GM19397 (cell line): Measurements from ENCODE around the gene IMMP1L.
"Not testable (repeated sequence)": the region's sequence is repeated elsewhere in the genome, so short reads cannot be mapped to it uniquely, and the experiment has no call there.

Source experiments
- ATAC-seq: cut with Tn5 transposase; IDR thresholded peaks from one replicate; pipeline ENCODE4 v1.9.1; 2021; ENCODE audit warnings: mild to moderate bottlenecking, moderate library complexity; ENCODE audit not compliant: unreplicated experiment

The IMMP1L gene, protein sequence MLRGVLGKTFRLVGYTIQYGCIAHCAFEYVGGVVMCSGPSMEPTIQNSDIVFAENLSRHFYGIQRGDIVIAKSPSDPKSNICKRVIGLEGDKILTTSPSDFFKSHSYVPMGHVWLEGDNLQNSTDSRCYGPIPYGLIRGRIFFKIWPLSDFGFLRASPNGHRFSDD

DNA sequence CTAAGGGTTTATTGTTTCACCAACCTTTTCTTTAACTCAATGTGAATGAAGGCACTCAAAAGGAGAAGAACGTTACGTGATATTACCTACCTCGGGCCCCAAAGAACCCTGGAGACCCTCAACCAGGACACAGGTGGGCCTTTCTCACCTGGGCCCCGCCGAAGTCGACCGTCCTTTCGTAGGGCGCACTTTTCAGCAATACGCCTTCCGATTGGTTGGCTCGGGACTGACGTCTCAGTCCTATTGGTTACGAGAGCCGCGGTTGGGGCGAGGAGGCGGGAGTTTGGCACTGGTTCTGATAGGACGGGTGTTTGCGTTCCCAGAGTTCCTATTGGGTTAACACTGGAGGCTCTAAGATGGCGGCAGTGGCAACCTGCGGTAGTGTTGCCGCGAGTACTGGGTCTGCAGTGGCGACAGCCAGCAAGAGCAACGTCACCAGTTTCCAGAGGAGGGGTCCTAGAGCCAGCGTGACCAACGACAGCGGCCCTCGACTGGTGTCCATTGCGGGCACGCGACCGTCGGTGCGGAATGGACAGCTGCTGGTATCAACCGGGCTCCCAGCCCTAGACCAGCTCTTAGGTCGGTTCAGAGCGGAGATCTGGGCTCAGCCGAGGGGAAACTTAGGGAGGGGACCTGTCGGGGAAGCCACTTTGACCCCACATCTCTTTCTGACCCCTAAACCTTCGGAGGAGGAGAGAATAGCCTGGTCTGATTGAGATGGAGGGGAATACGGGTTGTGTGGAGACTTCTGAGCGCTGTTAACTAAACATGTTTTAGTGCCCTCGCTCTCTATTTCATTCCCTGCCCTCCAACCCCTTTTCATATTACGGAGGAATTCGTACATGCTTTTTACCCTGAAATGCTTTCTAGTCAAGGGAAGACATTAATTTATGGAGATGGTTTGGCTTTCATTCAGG lies at the start of gene IMMP1L, which contains the start of gene ELP4:
Gene IMMP1L, minus strand, starts transcription at position 194 of the 917 bp plus-strand sequence. CDS start 46,346 bp downstream, outside the sequence.
Gene ELP4, plus strand, starts transcription at position 339 of the 917 bp plus-strand sequence. Its CDS starts 18 bp downstream, at position 357.
- peak; percentile 100 for ATAC-seq

DNA sequence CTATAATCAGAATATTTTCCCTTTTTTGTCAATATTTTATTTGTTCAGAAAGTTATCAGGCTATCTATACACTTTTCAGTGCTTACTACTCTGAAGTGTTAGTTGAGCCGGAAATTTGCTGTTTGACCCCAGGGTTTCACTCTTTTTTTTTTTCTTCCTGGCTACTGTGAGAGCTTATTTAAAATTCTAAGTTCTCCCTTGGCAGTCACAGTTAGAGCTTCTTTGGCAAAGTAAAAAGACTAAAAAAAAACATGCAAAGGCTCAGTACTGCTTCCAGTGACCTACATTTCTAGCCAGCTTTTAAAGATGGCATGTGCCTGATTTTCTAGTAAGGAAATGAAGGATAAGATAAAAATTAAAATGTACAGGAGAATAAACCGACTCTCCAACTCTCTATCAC lies 48.6 kb upstream of the IMMP1L start:
- ATAC-seq: no peak

DNA sequence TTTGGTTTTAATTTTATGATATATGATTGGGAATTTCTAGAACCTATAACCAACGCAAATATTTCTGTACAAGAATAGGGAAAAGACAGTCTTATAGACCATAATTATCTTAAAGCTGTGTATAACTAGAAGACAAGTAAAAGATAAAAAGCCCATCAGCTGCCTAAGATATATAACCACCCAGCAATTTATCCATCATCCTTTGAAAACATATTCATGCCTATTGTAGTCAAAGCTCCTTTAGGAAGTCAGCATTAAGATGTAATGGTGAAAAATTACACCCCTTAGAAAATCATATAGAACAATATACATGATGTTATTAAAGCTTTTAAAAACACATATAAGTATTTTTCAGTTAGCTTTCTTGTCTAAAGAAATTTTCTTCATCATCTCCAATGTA lies 46.5 kb upstream of the IMMP1L start:
- no peak for ATAC-seq

DNA sequence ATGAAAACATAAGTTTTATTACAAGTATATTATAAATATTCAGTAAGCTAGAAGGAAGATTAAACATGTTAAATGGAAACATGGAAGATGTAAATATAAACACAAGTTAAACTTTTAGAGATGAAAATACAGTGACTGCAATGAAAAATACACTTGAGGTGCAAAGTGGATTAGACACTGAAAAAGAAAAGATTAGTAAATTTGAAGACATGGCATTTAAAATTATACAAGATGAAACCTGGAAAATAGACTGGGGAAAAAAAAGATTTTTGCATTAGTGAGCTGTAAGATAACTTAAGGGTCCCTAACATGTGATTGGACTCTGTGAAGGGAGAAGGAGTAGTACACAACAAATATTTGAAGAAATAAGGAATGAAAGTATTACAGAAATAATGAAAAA lies 33.4 kb upstream of the IMMP1L start:
- ATAC-seq: no peak

DNA sequence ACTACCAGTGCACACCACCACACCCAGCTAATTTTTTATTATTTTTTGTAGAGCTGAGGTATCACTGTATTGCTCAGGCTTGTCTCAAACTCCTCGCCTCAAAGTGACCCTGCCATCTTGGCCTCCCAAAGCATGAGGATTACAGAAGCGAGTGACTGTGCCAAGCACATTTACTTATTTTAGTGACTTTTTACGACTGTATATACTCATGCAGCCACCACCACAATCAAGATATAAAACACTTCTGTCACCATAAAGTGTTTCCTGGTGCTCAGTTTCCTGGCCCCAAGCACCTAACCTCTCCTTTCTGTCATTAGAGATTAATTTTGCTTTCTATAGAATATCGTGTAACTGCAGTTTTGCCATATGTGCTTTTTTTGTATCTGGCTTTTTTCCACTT lies 26.1 kb upstream of the IMMP1L start:
- ATAC-seq: no peak

DNA sequence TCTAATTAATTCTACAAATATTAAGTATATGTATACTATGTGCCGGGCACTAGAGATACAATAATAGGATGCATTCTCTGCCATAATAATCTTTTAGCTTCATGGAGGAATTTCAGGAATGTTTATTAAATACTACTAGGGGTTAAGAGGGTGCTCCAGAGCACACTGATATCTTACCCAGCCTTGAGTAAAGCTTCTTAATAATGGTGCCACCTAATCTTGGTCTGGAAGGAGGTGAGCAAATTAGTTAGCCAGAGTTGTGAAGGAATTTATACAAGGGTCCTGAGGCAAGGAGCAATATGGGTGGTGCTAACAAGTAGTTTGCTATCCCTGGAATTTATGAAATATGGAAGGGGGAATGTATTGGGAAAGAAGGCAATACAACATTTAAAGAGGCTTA lies 21.9 kb upstream of the IMMP1L start:
- no peak for ATAC-seq

DNA sequence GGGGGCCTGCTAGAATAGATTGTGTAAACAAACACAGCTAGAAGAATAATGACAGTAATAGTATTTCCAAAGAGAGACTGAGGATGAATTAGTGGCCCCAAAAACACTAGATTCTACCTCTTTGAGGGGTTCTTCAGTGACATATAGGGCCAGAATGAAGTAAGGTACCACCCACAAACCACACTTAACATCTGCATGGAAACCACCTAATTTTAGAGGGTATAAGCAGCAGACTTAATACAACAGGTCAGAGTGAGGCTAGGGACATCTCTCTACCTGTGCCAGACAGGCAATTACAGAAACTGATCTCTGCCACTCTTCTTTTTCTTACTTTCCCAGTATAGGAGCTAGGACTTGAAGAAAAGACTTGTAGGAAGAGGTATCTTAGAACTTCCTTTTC lies 20.3 kb upstream of the IMMP1L start:
- ATAC-seq: peak; percentile 68

DNA sequence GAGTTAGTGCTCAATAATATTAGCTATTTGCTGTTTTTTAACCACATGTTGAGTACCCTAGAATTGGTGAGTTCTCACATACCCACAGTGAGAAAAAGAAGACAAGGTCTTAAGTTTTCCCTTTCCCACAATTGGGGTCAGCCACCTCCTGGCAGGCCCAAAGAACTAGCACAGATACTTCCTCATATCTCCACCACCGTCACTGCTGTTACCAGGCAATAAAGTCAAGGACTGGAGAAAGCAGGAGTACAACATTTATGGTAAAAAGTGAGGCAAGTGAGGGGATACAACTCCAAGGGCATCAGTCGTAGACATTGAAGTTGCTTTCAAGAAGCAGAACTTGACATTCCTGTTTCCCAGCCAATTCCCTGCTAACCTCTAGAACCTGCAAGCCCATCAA lies 19.8 kb upstream of the IMMP1L start:
- no peak for ATAC-seq

DNA sequence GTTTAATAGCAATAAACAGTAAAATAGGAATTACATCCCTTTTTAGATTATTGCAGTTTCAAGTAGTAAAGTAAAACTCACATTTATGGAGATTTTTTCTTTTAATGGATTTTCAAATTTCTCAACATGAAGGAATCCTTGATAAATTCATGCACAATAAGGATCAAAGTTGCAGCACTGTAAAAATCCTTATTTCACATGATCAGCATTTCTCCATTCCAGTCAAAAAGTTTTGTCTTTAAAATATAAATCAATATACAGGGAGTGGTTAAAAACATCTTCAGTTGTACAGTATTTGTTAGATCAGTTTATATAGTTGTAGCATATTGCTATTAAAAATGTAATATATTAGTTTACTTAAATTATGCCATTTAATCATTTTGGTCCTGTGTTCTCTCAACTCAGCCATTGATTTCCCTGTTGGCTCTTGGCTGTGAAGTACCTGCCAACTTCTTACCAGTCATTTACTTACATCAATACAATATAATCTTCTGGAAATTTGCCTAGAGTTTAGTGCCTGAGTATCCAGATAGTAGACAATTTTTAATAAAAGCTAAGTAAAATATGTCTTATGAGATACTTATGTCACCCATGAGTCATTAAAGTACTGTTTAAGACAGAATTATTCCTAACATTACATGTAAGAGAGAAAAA lies 12.2 kb upstream of the IMMP1L start:
- ATAC-seq: no peak

DNA sequence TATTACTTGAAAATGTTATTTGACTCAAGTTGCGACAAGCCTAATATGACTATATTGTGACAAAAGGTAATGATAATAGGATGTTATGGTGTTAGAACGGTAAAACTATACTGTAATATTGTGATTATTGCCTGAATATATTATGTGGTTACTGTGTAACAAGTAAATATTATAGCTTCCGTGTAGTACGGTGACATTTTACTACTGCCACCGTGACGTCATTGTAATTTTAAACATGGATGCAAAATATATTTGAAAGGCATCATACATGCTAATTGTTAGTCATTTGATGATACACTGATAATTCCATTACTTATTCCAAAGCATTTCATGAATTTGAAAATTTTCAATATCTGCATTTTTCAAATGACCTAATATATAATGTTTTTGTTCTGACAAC lies 2.7 kb upstream of the IMMP1L start:
- ATAC-seq: no peak

DNA sequence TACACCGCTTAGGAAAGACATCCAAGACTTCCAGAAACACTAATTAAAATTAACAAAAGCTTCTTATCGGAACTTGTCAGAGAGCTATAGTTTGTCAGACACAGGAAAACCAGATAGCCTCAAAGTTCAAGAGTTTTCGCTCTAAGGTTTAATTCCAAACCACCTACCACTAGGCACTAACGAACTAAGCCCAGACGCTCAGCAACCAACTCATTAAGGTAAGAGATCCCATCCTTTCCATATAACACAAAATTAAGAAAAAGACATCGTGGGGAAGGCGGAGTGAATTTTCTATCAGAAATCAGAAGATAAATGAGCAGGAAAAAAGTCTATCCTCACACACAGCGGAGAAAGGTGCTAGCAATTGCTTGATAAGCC lies 382 bp downstream of the IMMP1L start:
- peak; percentile 7 for ATAC-seq

DNA sequence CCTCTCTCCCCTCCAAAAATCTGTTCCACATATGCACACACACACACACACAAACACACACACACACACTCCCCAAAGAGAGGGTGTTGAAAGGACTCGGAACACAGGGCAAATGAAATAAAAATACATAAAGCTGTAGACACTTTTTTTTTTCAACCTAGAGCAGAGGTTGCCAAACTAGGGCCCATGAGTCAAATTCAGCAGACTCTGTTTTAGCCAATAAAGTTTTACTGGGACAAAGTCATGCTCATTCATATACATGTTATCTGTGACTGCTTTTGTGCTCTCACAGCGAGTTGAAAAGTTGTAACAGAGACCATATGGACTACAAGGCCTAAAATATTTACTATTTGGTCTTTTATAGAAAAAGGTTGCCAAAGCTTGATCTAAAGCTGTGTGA lies 8.9 kb downstream of the IMMP1L start:
- no peak for ATAC-seq

DNA sequence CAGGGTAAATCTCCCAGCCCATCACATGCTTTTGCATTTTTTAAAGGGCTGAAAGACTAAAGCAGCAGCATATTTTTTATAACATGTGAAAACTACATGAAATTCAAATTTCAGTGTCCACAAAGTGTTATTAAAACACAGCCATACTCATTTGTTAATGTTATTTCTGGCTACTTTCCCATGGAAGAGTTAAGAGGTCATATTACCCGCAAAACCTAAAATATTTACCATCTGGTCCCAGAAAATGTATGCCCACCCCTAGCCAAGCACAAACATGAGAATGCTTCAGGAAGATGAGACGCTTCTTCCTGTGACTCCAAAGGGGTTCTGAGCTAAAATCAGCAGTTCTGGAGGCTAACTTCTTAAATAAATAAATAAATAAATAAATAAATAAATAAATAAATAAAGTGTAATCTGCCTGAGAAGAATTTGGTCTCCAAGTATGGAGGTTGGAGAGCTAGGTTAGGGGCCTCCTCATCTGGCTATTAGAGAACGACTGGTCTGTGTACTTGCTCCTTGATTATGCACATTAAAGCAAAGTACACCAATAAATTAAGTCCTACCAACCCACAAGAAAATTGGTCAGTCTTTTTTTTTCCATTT lies 9.7 kb downstream of the IMMP1L start:
- ATAC-seq: no peak

DNA sequence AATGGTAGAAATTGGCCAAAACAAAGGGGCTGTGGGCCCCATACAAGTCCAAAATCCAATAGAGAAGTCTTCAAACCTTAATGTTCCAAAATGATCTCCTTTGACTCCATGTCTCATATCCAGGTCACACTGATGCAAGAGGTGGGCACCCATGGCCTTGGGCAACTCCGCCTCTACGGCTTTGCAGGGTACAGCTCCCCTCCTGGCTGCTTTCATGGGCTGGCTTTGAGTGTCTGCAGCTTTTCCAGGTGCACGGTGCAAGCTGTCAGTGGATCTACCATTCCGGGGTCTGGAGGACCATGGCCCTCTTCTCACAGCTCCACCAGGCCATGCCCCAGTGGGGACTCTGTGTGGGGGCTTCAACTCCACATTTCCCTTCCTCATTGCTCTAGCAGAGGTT lies 15.7 kb downstream of the IMMP1L start:
- ATAC-seq: not testable (repeated sequence)

DNA sequence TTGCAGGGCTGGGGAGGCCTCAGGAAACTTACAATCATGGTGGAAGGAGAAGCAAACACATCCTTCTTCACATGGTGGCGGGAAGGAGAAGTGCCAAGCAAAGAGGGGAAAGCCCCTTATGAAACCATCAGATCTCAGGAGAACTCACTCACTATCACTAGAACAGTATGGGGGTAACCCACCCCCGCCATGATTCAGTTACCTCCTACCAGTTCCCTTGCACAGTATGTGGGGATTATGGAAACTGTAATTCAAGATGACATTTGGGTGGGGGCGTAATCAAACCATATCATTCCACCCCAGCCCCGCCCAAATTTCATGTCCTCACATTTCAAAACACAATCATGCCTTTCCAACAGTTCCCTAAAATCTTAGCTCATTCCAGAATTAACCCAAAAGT lies 16.2 kb downstream of the IMMP1L start:
- ATAC-seq: no peak

DNA sequence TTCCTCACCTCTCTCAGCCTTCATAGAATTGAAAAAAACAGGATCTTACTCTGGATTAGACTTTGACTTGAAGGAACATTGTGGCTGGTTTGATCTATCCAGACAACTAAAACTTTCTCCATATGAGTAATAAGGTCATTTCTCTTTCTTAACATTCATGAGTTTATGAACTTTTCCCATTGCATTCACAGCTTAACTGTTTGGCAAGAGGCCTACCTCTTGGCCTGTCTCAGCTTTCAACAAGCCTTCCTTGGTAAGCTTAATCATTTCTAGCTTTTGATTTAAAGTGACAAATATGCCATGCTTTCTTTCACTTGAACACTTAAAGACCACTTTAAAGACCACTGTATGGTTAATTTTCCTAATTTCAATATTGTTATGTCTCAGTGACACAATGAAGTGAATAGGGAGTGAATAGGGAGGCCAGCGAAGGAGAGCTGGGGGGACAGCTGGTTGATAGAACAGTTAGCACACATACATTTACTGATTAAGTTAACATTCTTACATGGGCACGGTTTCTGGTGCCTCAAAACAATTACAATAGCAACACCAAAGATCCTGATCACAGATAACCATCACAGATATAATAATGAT lies 17.0 kb downstream of the IMMP1L start:
- ATAC-seq: no peak

DNA sequence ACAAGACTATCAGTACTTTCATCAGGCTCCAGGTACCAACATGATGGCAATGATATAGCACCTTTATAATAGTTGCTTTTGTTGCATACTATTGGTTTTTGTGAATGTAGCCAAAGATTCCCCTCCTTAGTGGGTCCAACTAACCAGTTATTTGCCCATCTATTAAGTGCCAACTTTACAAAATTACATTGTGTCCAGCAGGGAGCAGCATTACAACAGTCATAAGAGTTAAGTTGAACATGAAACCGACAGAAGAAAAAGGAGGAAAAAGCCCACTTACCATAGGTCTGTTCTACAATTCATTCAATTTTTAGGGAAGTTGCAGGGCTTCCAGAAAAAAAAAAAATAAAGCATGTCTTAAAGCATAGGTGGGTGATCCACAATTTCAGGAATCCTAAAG lies 21.6 kb downstream of the IMMP1L start:
- ATAC-seq: no peak

DNA sequence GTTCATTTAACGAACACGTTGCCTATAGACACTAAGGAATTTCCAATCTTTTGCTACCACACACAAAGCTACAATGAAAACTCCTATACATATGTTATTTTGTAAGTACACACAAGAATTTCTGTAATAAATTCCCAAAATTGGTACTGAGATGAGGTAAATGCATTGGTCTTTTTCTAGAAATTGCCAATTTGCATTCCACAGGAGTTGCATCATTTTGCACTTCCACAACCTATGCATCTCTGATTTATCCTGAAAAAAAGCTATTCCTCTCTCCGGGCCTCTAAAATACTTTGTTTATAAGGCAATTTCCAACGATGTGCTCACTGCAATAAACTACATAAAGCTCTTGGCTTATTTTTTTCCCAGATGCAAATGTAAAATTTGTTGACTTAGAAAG lies 24.9 kb downstream of the IMMP1L start:
- no peak for ATAC-seq

DNA sequence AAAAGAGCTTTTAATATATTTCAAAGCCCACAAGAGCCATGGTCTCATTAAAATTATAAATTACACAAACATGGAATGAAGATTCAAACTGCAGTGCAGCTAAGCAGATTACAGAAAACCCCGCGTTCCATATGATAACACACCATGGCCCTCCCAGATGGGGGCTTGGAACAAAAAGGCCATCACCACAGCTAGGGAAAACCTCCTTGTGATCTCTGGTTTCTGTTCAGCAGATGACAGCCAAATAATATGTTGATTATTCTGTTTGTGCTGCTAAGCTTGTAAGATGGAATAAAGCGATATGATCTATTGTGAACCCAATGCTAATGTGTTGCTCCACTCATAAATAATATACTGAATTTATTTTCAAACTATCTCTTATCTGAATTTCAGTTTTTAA lies 28.5 kb downstream of the IMMP1L start:
- ATAC-seq: no peak

DNA sequence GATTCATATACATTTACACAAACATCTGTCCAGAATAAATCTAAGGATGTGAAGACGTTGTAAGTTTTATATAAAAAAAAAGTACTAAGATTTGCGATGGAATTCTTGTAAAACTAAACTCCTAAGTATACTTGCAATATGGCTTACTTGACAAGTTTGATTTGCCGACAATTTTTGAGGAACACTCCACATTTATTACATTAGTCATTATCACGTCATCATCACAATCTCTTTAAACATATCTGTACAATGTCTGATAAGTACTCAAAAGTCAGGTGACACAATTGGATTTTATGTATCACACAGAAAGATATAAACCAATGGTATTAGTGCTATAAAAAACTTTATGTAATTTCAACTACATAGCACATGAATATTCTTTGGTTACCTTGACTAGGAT lies 30.4 kb downstream of the IMMP1L start:
- ATAC-seq: no peak

DNA sequence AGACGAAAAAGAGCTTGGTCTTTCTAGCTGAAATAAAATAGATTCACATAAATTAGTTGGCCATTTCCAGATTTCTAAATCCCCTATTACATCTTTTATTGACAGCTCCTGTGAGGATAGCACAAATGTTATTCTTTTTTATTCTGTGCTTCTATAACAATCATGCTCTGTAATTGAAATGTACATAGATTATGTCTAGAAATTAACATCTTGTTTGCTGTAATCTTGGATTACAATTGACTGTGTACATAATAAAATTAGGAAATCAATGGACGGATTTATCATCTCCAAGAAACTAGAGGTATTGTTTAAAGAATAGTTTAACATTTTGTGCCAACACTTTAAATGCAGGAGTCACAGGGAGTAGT lies 31.2 kb downstream of the IMMP1L start:
- no peak for ATAC-seq
